ENCODE measurements around the gene CD209.

Gene CD209

GRCh38 chr19:7784856-7785255 lies 37.5 kb upstream of the CD209 start:
- H3K9me3 ChIP-seq (ENCODE audit: control insufficient read depth, insufficient read depth, low read depth, low read length): no peaks in the 10 kb centered on the region
- CTCF ChIA-PET: interaction anchor here (0.9 to 1.8 kb wide), 2 partner anchors 11 to 16 kb away, joined by 3 to 4 read pairs; no protein-coding TSS in a partner anchor
- POLR2A ChIA-PET: no interaction called here
- TF ChIP-seq ZNF184 (tag by site-specific recombination; IDR thresholded peaks at IDR 0.05) (peak; percentile 97), ZNF677 (tag by site-specific recombination; IDR thresholded peaks at IDR 0.05) (no peak)
- H3K27ac ChIP-seq (ENCODE audit: extremely low read depth, low read depth, low read length): no peak overlapping the region
- no peaks in the 10 kb centered on the region for H3K4me1 ChIP-seq (ENCODE audit: control insufficient read depth, insufficient read depth, low read length)
- no peaks in the 10 kb centered on the region for H3K36me3 ChIP-seq (ENCODE audit: control insufficient read depth in 2 of 2, insufficient read depth in 1 of 2, low read length in 2 of 2)
- H3K4me3 ChIP-seq (ENCODE audit: low read depth, low read length): no peak overlapping the region

GRCh38 chr19:7783991-7784423 lies 36.7 kb upstream of the CD209 start:
- Histone ChIP-seq H3K9me3 (ENCODE audit: control insufficient read depth, insufficient read depth, low read depth, low read length) (no peaks in the 10 kb centered on the region), H3K36me3 (ENCODE audit: control insufficient read depth in 2 of 2, insufficient read depth in 1 of 2, low read length in 2 of 2) (no peaks in the 10 kb centered on the region), H3K4me3 (ENCODE audit: low read depth, low read length) (no peak overlapping the region), H3K4me1 (ENCODE audit: control insufficient read depth, insufficient read depth, low read length) (no peaks in the 10 kb centered on the region), H3K27ac (ENCODE audit: extremely low read depth, low read depth, low read length) (no peak overlapping the region)
- CTCF ChIA-PET: interaction anchor here (0.6 to 1.8 kb wide), 3 partner anchors 11 to 103 kb away, joined by 3 to 4 read pairs (median 3); partner anchors contain the start of gene TRAPPC5
- TF ChIP-seq PRDM1 (tag by site-specific recombination; IDR thresholded peaks at IDR 0.05) (peak; percentile 61), KLF9 (tag by site-specific recombination; IDR thresholded peaks at IDR 0.05; ENCODE audit: low read depth) (peak; percentile 39; the same call in 1 of the 2 replicates), SCRT2 (tag by site-specific recombination; IDR thresholded peaks at IDR 0.05) (peak; percentile 87), ZBTB48 (tag by site-specific recombination; IDR thresholded peaks at IDR 0.05) (peak; percentile 86), OVOL3 (tag by site-specific recombination; IDR thresholded peaks at IDR 0.05) (no peak), ZBTB17 (tag by site-specific recombination; IDR thresholded peaks at IDR 0.05) (peak; percentile 48; the same call in 1 of the 2 replicates), ZNF660 (tag by site-specific recombination; IDR thresholded peaks at IDR 0.05) (peak; percentile 37; the same call in 1 of the 2 replicates), SCRT1 (tag by site-specific recombination; IDR thresholded peaks at IDR 0.05; ENCODE audit: borderline replicate concordance) (peak; percentile 58; the same call in 1 of the 2 replicates)
- TF ChIP-seq, protein P1, sequence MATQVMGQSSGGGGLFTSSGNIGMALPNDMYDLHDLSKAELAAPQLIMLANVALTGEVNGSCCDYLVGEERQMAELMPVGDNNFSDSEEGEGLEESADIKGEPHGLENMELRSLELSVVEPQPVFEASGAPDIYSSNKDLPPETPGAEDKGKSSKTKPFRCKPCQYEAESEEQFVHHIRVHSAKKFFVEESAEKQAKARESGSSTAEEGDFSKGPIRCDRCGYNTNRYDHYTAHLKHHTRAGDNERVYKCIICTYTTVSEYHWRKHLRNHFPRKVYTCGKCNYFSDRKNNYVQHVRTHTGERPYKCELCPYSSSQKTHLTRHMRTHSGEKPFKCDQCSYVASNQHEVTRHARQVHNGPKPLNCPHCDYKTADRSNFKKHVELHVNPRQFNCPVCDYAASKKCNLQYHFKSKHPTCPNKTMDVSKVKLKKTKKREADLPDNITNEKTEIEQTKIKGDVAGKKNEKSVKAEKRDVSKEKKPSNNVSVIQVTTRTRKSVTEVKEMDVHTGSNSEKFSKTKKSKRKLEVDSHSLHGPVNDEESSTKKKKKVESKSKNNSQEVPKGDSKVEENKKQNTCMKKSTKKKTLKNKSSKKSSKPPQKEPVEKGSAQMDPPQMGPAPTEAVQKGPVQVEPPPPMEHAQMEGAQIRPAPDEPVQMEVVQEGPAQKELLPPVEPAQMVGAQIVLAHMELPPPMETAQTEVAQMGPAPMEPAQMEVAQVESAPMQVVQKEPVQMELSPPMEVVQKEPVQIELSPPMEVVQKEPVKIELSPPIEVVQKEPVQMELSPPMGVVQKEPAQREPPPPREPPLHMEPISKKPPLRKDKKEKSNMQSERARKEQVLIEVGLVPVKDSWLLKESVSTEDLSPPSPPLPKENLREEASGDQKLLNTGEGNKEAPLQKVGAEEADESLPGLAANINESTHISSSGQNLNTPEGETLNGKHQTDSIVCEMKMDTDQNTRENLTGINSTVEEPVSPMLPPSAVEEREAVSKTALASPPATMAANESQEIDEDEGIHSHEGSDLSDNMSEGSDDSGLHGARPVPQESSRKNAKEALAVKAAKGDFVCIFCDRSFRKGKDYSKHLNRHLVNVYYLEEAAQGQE (tag by site-specific recombination; IDR thresholded peaks at IDR 0.05): peak; percentile 92
- TF ChIP-seq, protein P2, sequence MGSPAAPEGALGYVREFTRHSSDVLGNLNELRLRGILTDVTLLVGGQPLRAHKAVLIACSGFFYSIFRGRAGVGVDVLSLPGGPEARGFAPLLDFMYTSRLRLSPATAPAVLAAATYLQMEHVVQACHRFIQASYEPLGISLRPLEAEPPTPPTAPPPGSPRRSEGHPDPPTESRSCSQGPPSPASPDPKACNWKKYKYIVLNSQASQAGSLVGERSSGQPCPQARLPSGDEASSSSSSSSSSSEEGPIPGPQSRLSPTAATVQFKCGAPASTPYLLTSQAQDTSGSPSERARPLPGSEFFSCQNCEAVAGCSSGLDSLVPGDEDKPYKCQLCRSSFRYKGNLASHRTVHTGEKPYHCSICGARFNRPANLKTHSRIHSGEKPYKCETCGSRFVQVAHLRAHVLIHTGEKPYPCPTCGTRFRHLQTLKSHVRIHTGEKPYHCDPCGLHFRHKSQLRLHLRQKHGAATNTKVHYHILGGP (tag by site-specific recombination; IDR thresholded peaks at IDR 0.05): no peak
- POLR2A ChIA-PET: no interaction called here

GRCh38 chr19:7781157-7781556 lies 33.8 kb upstream of the CD209 start:
- Histone ChIP-seq H3K27ac (ENCODE audit: extremely low read depth, low read depth, low read length) (no peak overlapping the region), H3K36me3 (ENCODE audit: control insufficient read depth in 2 of 2, insufficient read depth in 1 of 2, low read length in 2 of 2) (no peaks in the 10 kb centered on the region), H3K4me1 (ENCODE audit: control insufficient read depth, insufficient read depth, low read length) (no peaks in the 10 kb centered on the region), H3K4me3 (ENCODE audit: low read depth, low read length) (no peak overlapping the region), H3K9me3 (ENCODE audit: control insufficient read depth, insufficient read depth, low read depth, low read length) (no peaks in the 10 kb centered on the region)
- POLR2A ChIA-PET: no interaction called here
- TF ChIP-seq ZNF629 (tag by site-specific recombination; IDR thresholded peaks at IDR 0.05): no peak
- TF ChIP-seq ZNF843 (tag by site-specific recombination; IDR thresholded peaks at IDR 0.05): no peak
- no peak for TF ChIP-seq ZNF133 (tag by site-specific recombination; IDR thresholded peaks at IDR 0.05)
- no peak for TF ChIP-seq ZFP69B (tag by site-specific recombination; IDR thresholded peaks at IDR 0.05)
- TF ChIP-seq ZNF214 (tag by site-specific recombination; IDR thresholded peaks at IDR 0.05; ENCODE audit: borderline replicate concordance): no peak
- no peak for TF ChIP-seq SALL2 (tag by site-specific recombination; IDR thresholded peaks at IDR 0.05; ENCODE audit: borderline replicate concordance)
- no peak for TF ChIP-seq ZNF610 (tag by site-specific recombination; IDR thresholded peaks at IDR 0.05; ENCODE audit: borderline replicate concordance)
- no peak for TF ChIP-seq ZNF544 (tag by site-specific recombination; IDR thresholded peaks at IDR 0.05)
- no peak for TF ChIP-seq ZNF10 (tag by site-specific recombination; IDR thresholded peaks at IDR 0.05)
- CTCF ChIA-PET: interaction anchor here (0.6 to 1.7 kb wide), 3 partner anchors 10 to 26 kb away, joined by 3 to 6 read pairs (median 4); no protein-coding TSS in a partner anchor

Measured in HEK293 (cell line).